Urinary bladder (tissue), 4 donors: ENCODE results near the gene MPZL1. TPM values are rescaled to one million over a fixed set of nuclear protein-coding genes. Genes with fewer than 3 reads are reported as not detected.

ENCODE experiments used
- DNase-seq: peaks from one replicate; pipeline ENCODE4 v3.0.0-alpha.2; 2015; ENCODE audit errors: extremely low spot score
- H3K27ac ChIP-seq: one replicate; pipeline ENCODE4 v1.5.1; 2013; ENCODE audit warnings: low read depth, mild to moderate bottlenecking, moderate library complexity
- H3K36me3 ChIP-seq: one replicate; pipeline ENCODE4 v1.6.1; 2013; ENCODE audit warnings: mild to moderate bottlenecking, moderate library complexity; ENCODE audit not compliant: insufficient read depth
- H3K4me1 ChIP-seq: one replicate; pipeline ENCODE4 v1.6.1; 2013; ENCODE audit warnings: mild to moderate bottlenecking, moderate library complexity; ENCODE audit not compliant: insufficient read depth
- H3K4me3 ChIP-seq: one replicate; pipeline ENCODE4 v1.5.1; 2013; ENCODE audit warnings: low read depth, low read length
- WGBS: extraction: QIAGEN DNeasy Blood & Tissue Kit; methylation state at CpG from one replicate; pipeline ENCODE4 v1.1.7; 2013; 5-methylcytosine and 5-hydroxymethylcytosine counted together
- polyA plus RNA-seq: library from polyadenylated mRNA; stranded (reverse); fragments of 200-250 nt; gene quantifications from one replicate; pipeline ENCODE4 v1.2.3, GENCODE V29; 2013
- total RNA-seq: library from RNA; depleted of rRNA; stranded (reverse); fragments of >200 nt; gene quantifications from one replicate; pipeline ENCODE4 v1.2.3, GENCODE V29; 2014
- donor health status: healthy with polysubstance abuse.
- donor health status: healthy.

MPZL1 gene
- total and polyA plus RNA-seq, 2 donors, result 79.4 to 154 TPM

DNA sequence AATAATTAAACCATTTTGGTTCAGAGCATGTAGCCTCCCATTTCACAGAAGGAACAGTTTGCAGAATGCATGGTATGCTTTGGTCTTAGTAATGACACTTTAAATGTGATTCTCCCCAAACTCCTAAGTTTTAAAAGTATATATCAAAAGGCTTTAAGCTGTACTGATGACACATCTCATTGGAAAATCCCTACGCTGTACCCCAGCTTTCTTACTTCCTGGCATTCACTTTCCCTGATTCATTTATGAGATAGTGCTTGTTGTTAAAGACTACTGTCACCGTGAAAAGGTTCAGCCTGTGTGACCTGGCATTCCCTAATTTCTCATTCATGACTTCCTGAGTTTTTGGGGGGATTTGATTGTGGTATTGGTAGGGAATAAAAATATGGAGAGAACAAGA, 53.4 kb downstream of the MPZL1 start:
- H3K36me3 ChIP-seq, result no peaks in the 10 kb centered on the region
- no peak overlapping the region for H3K27ac ChIP-seq
- no peak overlapping the region for H3K4me3 ChIP-seq
- DNase-seq, result no peak
- 65% methylated on average over 2 of the region's 2 CpGs for WGBS
- H3K4me1 ChIP-seq, result no peaks in the 10 kb centered on the region

DNA sequence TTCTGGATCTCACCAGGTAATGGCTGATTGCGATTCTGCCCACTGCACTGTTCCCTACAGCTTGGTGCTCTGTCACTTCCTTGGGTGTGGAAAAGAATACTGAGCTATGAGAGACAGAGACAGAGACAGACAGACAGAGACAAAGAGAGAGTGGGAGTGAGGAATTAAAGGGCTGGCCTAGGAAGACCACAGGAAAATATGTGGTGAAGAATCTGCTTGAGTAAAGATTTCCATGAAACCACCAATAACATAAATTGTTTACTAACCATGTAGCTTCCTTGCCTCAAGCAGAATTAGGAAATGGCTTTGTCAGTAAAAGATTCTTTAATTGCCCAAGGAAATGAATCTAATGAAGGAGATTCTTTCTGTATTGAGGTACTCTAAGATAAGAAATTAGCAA, 54.4 kb downstream of the MPZL1 start:
- no peaks in the 10 kb centered on the region for H3K4me1 ChIP-seq
- no peaks in the 10 kb centered on the region for H3K36me3 ChIP-seq
- no peak for DNase-seq
- no peak overlapping the region for H3K4me3 ChIP-seq
- WGBS, result 88% methylated on average over 1 of the region's 1 CpG
- no peak overlapping the region for H3K27ac ChIP-seq

DNA sequence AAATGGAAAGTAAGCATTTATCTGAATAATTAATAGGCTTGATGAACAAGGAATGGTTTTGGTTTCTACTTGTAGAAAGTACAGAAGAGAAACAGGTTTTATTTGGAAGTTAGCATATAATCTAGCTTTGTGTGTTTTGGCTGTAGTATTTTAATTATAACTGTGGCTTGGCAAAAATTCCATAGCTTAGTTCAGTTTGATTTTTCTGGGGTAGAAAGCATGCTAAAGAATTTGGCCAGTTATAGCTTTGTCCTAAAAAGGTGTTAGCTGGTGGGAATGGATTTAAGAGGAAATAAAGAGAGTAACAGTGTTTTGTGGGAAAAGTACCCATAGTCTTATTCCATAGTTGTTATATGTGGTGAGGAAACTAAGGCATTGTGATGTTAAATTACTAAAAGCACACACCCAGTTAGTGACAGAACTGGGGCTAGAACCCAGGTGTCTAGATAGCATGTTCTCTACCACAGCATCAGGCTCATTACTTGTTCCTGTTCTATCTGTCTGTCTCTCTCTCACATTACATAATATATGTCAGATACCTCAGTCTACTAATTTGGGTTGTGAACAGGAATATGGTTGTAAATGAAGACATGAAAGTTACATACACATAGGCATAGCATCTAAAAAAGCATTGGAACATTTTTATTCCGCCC, 55.0 kb downstream of the MPZL1 start:
- WGBS, result 97% methylated on average over 1 of the region's 1 CpG
- no peaks in the 10 kb centered on the region for H3K36me3 ChIP-seq
- no peak overlapping the region for H3K27ac ChIP-seq
- DNase-seq, result no peak
- no peak overlapping the region for H3K4me3 ChIP-seq
- no peaks in the 10 kb centered on the region for H3K4me1 ChIP-seq

DNA sequence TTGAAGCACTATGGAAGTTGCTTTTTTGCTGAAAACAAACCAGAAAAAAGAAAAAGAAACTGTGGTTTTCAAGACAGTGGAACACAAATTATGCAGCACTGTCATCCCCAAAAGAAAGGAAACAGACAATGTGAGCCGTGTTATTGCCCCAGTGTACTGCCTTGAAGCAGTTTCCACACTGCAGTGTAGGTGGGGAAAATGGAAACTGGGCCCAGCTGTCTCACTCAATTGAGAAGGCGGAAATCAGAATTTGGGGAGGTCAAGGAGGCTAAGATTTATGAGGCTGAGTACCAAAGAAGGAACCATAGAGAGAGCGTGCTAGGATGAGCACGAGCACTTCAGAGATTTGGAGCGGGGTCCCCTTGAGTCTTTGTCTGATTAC, 55.5 kb downstream of the MPZL1 start:
- WGBS, result 97% methylated on average over 5 of the region's 5 CpGs
- Histone ChIP-seq H3K36me3 (no peaks in the 10 kb centered on the region), H3K4me3 (no peak overlapping the region), H3K4me1 (no peaks in the 10 kb centered on the region), H3K27ac (no peak overlapping the region)
- DNase-seq, result no peak

DNA sequence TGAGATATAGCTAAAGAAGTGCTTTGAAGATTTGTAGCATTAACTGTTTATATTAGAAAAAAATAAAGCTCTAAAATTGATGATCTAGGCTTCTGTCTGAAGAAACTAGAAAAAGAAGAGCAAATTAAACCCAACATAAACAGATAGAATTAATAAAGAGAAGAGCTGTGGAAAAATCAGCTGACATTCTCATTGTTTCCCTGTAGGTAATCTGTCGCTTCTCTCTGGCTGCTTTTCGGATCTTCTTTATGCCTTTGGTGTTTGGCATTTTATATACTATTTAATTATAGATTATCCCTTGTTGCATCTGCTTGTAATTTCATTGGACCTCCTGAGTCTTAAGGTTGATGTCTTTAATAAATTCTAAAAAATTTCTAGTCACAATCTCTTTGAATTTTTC, 59.8 kb downstream of the MPZL1 start:
- H3K4me1 ChIP-seq, result no peaks in the 10 kb centered on the region
- no peak overlapping the region for H3K4me3 ChIP-seq
- WGBS, result 97% methylated on average over 2 of the region's 2 CpGs
- H3K27ac ChIP-seq, result no peak overlapping the region
- no peak for DNase-seq
- no peaks in the 10 kb centered on the region for H3K36me3 ChIP-seq

DNA sequence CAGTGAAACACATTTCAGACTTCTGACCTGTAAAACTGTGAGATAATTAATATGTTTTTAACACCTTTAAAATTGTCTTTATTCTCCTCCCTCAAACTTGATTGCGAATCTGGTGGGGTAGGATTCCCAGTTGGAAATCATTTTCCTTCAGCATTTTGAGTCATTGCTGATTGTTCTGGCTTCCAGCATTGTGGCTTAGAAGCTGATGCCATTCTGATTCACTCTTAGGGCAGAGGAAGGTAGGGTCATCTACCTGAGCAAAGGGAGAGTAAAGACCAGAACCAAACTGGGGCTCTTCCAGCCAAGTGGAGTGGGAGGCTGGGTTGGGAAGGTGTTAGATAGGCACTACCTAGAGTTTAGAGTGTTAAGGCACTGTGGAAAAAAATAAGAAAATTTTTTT, 61.2 kb downstream of the MPZL1 start:
- no peak for DNase-seq
- 97% methylated on average over 1 of the region's 1 CpG for WGBS
- Histone ChIP-seq H3K4me3 (no peak overlapping the region), H3K36me3 (no peaks in the 10 kb centered on the region), H3K4me1 (no peaks in the 10 kb centered on the region), H3K27ac (no peak overlapping the region)

DNA sequence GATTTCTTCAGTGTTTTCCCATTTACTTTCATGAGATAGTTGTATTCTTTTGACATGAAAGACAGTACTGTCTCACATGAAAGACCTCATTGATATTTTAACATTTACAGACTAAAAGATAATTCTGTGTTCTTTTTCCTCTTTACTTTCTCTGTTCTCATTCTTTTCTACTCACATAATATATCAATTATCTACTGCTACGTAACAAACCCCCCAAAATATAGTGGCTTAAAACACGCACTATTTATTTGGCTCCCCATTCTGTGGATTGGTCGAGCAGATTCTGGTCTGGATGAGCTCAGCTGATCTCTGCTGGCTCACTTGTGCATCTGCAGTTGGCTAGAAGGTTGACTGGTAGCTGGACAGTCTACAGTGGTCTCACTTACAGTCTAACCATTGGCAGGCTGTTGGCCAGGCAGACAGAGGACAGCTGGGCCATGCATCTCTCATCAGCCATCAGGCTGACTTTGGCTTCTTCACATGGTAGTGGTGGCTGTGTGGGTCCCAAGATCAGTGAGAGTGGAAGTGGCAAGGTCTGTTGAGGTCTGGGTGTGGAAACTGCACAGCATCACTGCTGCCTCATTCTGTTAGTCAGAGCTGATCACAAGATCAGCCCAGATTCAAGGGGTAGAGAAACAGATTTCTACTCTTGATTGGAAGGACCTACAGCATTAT, 63.2 kb downstream of the MPZL1 start:
- 85% methylated on average over 3 of the region's 3 CpGs for WGBS
- no peak for DNase-seq
- no peaks in the 10 kb centered on the region for H3K4me1 ChIP-seq
- H3K27ac ChIP-seq, result no peak overlapping the region
- no peaks in the 10 kb centered on the region for H3K36me3 ChIP-seq
- no peak overlapping the region for H3K4me3 ChIP-seq

DNA sequence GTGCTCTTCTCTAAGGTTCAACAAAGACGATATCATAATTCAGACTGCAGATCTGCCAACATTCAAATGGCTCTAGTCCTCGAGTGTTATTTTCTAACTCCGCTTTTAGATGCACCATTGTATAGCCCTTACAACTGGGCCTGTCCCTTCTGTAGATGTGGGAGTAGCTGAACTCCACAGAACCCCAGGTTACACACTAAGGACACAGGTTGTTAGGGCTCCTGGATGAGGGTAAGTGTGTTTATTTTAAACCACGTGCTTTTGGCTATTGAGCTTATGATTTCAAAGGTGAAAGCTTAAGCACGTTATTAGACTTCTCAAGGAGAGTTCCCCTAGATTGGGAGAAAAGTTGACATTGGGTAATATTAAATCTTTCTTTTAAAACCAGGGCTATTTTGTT, 64.7 kb downstream of the MPZL1 start:
- WGBS, result 85% methylated on average over 5 of the region's 5 CpGs
- H3K36me3 ChIP-seq, result no peaks in the 10 kb centered on the region
- H3K4me1 ChIP-seq, result no peaks in the 10 kb centered on the region
- no peak for DNase-seq
- H3K4me3 ChIP-seq, result no peak overlapping the region
- no peak overlapping the region for H3K27ac ChIP-seq

DNA sequence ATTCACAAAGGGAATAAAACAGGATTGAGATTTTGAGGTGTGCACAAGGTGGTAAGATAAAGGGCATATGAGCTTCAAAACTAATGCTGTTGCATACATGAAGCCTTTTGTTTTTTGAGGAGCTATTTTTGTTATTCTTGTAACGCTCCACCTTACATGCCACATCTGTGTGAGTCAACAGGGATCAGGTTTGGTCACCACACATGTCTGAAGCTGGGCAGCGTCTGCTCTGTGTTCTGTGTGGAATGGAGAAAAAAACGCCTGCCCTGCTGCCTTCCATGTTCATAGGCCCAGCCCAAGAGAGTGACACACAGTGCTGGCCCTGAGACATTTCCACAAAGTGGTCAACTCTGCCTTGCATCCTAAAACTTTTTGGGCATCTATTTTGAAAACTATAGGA, 67.7 kb downstream of the MPZL1 start:
- no peak for DNase-seq
- 88% methylated on average over 3 of the region's 3 CpGs for WGBS
- no peak overlapping the region for H3K27ac ChIP-seq
- H3K36me3 ChIP-seq, result no peaks in the 10 kb centered on the region
- H3K4me3 ChIP-seq, result no peak overlapping the region
- no peaks in the 10 kb centered on the region for H3K4me1 ChIP-seq

DNA sequence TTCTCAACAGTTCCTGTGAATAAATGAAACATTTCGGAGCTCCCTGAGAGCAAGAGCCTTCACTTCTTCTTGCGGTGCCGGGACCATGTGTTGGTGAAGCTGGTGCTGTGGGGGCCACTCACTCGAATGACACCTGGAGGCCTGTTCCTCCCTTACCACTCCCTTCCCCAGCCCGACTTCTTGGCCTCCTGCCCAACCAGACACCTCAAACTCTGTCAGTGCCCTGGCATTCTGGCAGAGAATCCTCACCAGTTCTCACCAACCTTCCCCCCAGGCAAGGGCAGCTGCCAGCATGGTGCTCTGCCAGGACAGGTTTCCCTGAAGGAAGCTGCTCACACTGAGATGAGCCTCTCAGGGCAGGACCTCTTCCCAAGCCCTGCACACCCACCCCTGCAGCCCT, 68.3 kb downstream of the MPZL1 start:
- no peak overlapping the region for H3K27ac ChIP-seq
- H3K36me3 ChIP-seq, result no peaks in the 10 kb centered on the region
- no peak for DNase-seq
- H3K4me1 ChIP-seq, result no peaks in the 10 kb centered on the region
- no peak overlapping the region for H3K4me3 ChIP-seq
- WGBS, result 85% methylated on average over 5 of the region's 5 CpGs

DNA sequence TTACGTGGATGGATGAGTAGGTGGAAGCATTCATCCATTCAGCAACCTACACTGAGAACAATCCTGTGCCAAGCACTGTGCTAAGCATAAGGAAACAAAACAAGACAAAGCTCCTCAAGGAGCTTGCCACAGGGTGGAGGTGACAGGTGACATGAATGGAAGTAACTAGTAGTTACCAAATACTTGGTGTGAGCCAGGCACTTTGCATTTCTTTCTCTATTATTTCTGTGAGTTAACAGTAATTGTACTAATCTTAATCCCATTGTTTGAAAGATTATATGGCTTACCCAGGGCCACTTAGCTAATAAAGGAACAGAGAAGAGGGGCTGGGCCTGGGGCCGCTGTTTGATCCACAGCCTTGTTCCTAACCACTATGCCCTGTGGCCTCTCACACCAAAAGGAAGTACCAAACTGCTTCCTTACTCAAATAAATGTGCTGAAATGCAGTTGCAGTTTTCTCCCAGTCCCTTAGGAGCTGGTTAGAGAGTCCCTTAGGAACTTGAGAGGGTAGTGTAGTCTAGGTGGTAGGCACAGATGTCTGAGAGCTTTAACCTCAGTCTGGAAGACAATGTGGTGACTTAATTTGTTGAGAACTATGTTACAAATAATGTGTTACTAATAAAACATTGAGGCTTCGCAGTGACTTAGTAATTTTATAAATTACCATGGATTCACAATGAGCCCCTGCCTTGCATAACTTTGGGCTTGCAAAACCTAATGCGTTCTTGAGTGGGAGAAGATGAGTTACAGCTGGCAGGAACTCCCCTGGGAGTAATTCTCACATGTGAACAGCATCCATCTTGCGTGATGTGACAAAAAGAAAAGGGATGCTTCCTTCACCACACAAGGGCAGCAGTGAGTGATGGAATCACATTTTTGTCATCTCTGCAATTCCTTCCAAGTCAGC, 69.8 kb downstream of the MPZL1 start:
- H3K4me1 ChIP-seq, result no peaks in the 10 kb centered on the region
- no peak for DNase-seq
- no peak overlapping the region for H3K4me3 ChIP-seq
- 39% methylated on average over 5 of the region's 5 CpGs for WGBS
- H3K27ac ChIP-seq, result peak overlapping the region; percentile 28
- H3K36me3 ChIP-seq, result no peaks in the 10 kb centered on the region

DNA sequence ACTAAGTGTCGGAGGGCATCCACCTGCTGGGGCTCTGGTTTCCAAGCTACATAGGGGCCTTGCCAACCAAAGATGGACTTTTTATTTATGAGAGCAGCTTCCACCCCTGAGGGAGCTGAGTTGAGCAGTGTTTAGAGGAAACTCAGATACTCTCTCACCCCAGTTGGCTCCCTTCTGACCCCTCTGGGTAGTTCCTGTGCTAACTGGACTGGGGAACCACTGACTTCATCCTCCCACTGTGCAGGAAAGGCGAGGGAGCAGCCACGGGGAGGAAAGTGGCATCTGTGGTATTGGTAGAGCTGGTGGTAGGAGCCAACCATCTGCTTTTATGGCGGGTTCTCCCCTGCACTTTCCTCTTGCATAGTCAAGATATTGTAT, 70.4 kb downstream of the MPZL1 start:
- 76% methylated on average over 4 of the region's 4 CpGs for WGBS
- no peaks in the 10 kb centered on the region for H3K4me1 ChIP-seq
- DNase-seq, result no peak
- no peaks in the 10 kb centered on the region for H3K36me3 ChIP-seq
- H3K4me3 ChIP-seq, result no peak overlapping the region
- no peak overlapping the region for H3K27ac ChIP-seq

DNA sequence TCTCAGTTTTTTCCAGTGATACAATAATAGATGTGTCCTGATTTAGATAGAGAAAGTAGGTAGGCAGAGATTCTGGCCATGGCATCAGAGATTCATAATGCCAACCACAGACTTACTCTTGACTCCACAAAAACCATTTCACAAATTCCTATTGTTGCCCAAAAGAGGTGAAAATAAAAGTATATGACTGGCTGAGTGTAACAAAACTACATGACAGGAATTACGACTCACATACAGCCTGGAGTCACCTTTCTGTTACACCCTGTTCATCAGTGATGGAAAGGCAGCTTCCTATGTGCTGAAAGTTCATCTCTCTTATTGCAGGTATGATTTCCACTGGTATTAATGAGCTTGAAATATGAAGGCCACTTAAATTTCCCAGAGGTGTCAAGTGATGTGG, 72.3 kb downstream of the MPZL1 start:
- no peak overlapping the region for H3K27ac ChIP-seq
- WGBS, result 100% methylated on average over 1 of the region's 1 CpG
- no peaks in the 10 kb centered on the region for H3K4me1 ChIP-seq
- no peaks in the 10 kb centered on the region for H3K36me3 ChIP-seq
- DNase-seq, result no peak
- no peak overlapping the region for H3K4me3 ChIP-seq
